Upper lobe of left lung (tissue), 6 donors: ENCODE data around the gene NOL4L. TPM values are rescaled to one million over a fixed set of nuclear protein-coding genes. Genes with fewer than 3 reads are reported as not detected.

ENCODE experiments used
- ATAC-seq, 2 donors: fragments of 200-7000 bp; cut with Tn5 transposase; one replicate each; pipeline ENCODE4 v1.9.1; 2022; ENCODE audit warnings: mild to moderate bottlenecking in 2 of 2, moderate library complexity in 2 of 2; ENCODE audit not compliant: low FRiP score in 2 of 2
- DNase-seq, 2 donors: peaks; one replicate each; pipeline ENCODE4 v3.0.0-alpha.2; 2019 to 2020
- H3K27ac ChIP-seq, 4 donors: fragments of 200-600 bp; sonication (generic); one replicate each; pipeline ENCODE4 v1.5.1; 2016 to 2019
- H3K27me3 ChIP-seq, 4 donors: fragments of 200-600 bp; sonication (generic); one replicate each; pipeline ENCODE4 v1.5.1; 2017 to 2019
- H3K36me3 ChIP-seq, 4 donors: fragments of 200-600 bp; sonication (generic); one replicate each; pipeline ENCODE4 v1.5.1; 2016 to 2019
- H3K4me1 ChIP-seq, 4 donors: fragments of 200-600 bp; sonication (generic); one replicate each; pipeline ENCODE4 v1.5.1; 2018 to 2019
- H3K4me3 ChIP-seq, 4 donors: fragments of 200-600 bp; sonication (generic); one replicate each; pipeline ENCODE4 v1.5.1; 2017 to 2019; ENCODE audit warnings: mild to moderate bottlenecking in 2 of 4, moderate library complexity in 1 of 4
- H3K9me3 ChIP-seq, 4 donors: fragments of 200-600 bp; sonication (generic); one replicate each; pipeline ENCODE4 v1.5.1; 2018 to 2019
- CTCF ChIP-seq, 6 experiments: fragments of 450-650 bp in 4 of 6; fragments of 200-600 bp in 2 of 6; sonication (generic) in 2 of 6; IDR thresholded peaks; one replicate each; pipeline ENCODE4 v1.5.1; 2016 to 2019; ENCODE audit warnings: antibody characterized with exemption in 6 of 6
- EP300 ChIP-seq, 4 donors: sonication (generic); formaldehyde crosslinking; IDR thresholded peaks; one replicate each; pipeline ENCODE4 v1.5.1; 2017; ENCODE audit warnings: antibody characterized with exemption in 4 of 4, control low read depth in 2 of 4
- POLR2A ChIP-seq, 4 donors: fragments of 450-650 bp; IDR thresholded peaks; one replicate each; pipeline ENCODE4 v1.5.1; 2016 to 2017; ENCODE audit warnings: antibody characterized with exemption in 4 of 4, mild to moderate bottlenecking in 2 of 4
- POLR2AphosphoS5 ChIP-seq, 2 donors: sonication (generic); formaldehyde crosslinking; IDR thresholded peaks; one replicate each; pipeline ENCODE4 v1.5.1; 2017; ENCODE audit warnings: antibody characterized with exemption in 2 of 2
- WGBS, 2 donors: methylation state at CpG; one replicate each; pipeline ENCODE4 v1.1.5; 2017 to 2018; 5-methylcytosine and 5-hydroxymethylcytosine counted together
- total RNA-seq, 6 donors: library from RNA; depleted of rRNA in 4 of 6; stranded (reverse); fragments of >200 nt in 4 of 6; gene quantifications; one replicate each; pipeline versions ENCODE4 v1.1.0 to v1.2.1, GENCODE V29; 2016 to 2021
- donor health status: DM: no; HTN: no; CAD: no; lungs with moderate emphysema.
- donor health status: DM: no; HTN: yes; CAD: no; lungs with severe emphysema.

Gene NOL4L
- total RNA-seq, 6 donors from 2014 or later = 13.4 to 40.2 (median 19.0) TPM

DNA sequence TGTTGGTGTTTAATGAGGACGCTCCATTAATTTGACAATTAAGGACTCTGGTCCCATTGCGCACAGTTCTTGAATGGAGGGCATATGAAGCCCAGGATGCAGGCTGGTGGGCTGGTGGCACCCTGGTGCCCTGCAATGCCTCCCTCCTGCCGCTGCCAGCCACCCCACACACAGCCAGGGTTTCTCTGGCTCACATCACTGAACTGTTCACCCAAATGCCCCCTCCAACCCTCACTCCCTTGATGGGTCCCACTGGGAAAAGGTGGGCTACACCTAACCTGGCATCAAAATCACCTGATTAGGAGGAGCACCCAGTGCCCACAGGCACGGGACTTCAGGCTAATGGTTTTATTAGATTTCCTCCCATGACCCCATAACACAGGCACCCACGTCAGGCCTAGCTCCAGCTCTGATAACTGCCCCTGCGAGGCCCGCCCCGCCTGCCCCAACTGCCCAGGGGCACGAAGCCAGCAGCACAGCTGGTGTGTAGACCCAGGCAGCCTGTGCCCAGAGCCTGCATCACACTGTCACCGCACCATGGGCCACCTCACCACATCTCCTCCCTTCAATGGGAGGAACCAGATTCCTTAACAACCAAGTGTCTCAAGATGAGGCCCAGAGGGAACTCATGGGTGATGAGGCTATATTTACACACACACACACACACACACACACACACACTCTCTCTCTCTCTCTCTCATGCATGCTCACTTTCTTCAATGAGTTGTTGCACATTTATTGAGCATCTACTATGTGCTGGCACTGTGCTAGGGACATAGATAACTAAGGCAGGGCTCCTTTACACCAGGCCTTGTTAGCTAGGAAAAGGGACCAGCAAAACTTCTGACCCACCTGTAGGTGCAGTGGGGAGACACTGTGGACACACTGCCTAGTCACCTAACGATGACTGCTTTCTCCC, 107.3 kb downstream of the NOL4L start:
- DNase-seq = no peak
- no peak for ATAC-seq
- 70 to 75% methylated on average over 10 to 11 of the region's 11 CpGs for WGBS, 2 donors
- Histone ChIP-seq H3K36me3 (peaks cover 0 to 5% (median 2%) of the 10 kb centered on the region in 4 donors), H3K27ac (peak overlapping the region; percentile 82 to 91 (median 86)), H3K27me3 (no peaks in the 10 kb centered on the region), H3K4me3 (no peak overlapping the region), H3K4me1 (peaks cover 73 to 95% (median 80%) of the 10 kb centered on the region in 4 donors), H3K9me3 (no peaks in the 10 kb centered on the region)
- TF ChIP-seq POLR2AphosphoS5 (IDR thresholded peaks at IDR 0.05) (no peak), EP300 (IDR thresholded peaks at IDR 0.05) (no peak), POLR2A (IDR thresholded peaks at IDR 0.05) (no peak), CTCF (IDR thresholded peaks at IDR 0.05) (no peak)

GRCh38 chr20:32476684-32477593, 108.2 kb downstream of the NOL4L start:
- TF ChIP-seq POLR2AphosphoS5 (IDR thresholded peaks at IDR 0.05) (no peak), EP300 (IDR thresholded peaks at IDR 0.05) (no peak), POLR2A (IDR thresholded peaks at IDR 0.05) (no peak), CTCF (IDR thresholded peaks at IDR 0.05) (no peak)
- ATAC-seq = no peak

GRCh38 chr20:32474967-32475811, 109.9 kb downstream of the NOL4L start:
- WGBS, 2 donors = 7 to 12% methylated on average over 10 to 28 of the region's 28 CpGs
- H3K27me3 ChIP-seq = no peaks in the 10 kb centered on the region
- H3K9me3 ChIP-seq = no peaks in the 10 kb centered on the region
- peak overlapping the region; percentile 82 to 91 (median 86) for H3K27ac ChIP-seq
- H3K4me3 ChIP-seq = peak overlapping the region; percentile 14 to 39 (median 32)
- H3K36me3 ChIP-seq = peaks cover 0 to 13% (median 7%) of the 10 kb centered on the region in 4 donors
- ATAC-seq = peak; percentile 94 to 96
- peak; percentile 21 to 48 for TF ChIP-seq POLR2AphosphoS5 (IDR thresholded peaks at IDR 0.05)
- peak in 1 of 6 experiments; percentile 40 for TF ChIP-seq CTCF (IDR thresholded peaks at IDR 0.05)
- TF ChIP-seq EP300 (IDR thresholded peaks at IDR 0.05) = no peak
- peak in 1 of 4 donors; percentile 48 for TF ChIP-seq POLR2A (IDR thresholded peaks at IDR 0.05)
- DNase-seq = peak; percentile 91 to 95
- peaks cover 65 to 89% (median 81%) of the 10 kb centered on the region in 4 donors for H3K4me1 ChIP-seq

More at GRCh38 chr20:32476684-32477593, 108.2 kb downstream of the NOL4L start:
- Histone ChIP-seq H3K36me3 (peaks cover 0 to 10% (median 6%) of the 10 kb centered on the region in 4 donors), H3K9me3 (no peaks in the 10 kb centered on the region), H3K27me3 (no peaks in the 10 kb centered on the region), H3K27ac (peak overlapping the region; percentile 82 to 91 (median 86)), H3K4me1 (peaks cover 74 to 96% (median 86%) of the 10 kb centered on the region in 4 donors), H3K4me3 (no peak overlapping the region)
- WGBS, 2 donors = 48 to 66% methylated on average over 21 to 22 of the region's 22 CpGs
- peak in 1 of 2 donors; percentile 49 for DNase-seq

- H3K4me3 ChIP-seq = peak overlapping the region in 3 of 4 donors; percentile 26 to 39 (median 37)
- H3K4me1 ChIP-seq = peaks cover 66 to 89% (median 80%) of the 10 kb centered on the region in 4 donors
- H3K36me3 ChIP-seq = peaks cover 0 to 13% (median 7%) of the 10 kb centered on the region in 4 donors
- peak overlapping the region; percentile 82 to 91 (median 86) for H3K27ac ChIP-seq
- no peak for ATAC-seq
- DNase-seq = no peak
- H3K9me3 ChIP-seq = no peaks in the 10 kb centered on the region
- 7 to 8% methylated on average over 6 to 8 of the region's 8 CpGs for WGBS, 2 donors
- H3K27me3 ChIP-seq = no peaks in the 10 kb centered on the region
- TF ChIP-seq POLR2AphosphoS5 (IDR thresholded peaks at IDR 0.05) = peak in 1 of 2 donors; percentile 37
- TF ChIP-seq POLR2A (IDR thresholded peaks at IDR 0.05) = no peak
These were observed 110.5 kb downstream of the NOL4L start for GRCh38 chr20:32474717-32474966.
